GM12872 (cell line): ENCODE measurements around the gene CEP350.

Source experiments
- TF ChIP-seq, protein P1 (sequence below): IDR thresholded peaks from 3 replicates; pipeline ENCODE4 v1.5.1; 2011; ENCODE audit warnings: low read depth, mild to moderate bottlenecking, low read length, moderate library complexity; ENCODE audit not compliant: insufficient read depth

The CEP350 gene

DNA sequence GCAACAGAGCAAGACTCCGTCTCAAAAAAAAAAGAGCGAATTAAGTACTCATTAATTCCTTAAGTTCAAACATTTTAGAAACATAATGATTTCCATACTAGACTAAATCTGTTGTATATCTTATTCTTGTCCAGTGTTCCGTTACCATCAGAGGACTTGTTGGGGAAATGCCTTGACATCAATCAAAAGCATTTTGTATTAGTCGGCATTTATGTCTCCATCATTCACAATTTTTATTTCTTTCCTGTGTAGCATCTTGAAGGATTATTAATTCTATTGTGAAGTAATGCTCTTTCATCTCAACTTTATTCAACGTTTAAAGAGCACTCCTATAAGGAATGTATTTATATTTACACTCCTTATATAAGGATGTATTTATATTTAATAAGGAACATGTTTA, 117.1 kb downstream of the CEP350 start:
- TF ChIP-seq, protein P1, sequence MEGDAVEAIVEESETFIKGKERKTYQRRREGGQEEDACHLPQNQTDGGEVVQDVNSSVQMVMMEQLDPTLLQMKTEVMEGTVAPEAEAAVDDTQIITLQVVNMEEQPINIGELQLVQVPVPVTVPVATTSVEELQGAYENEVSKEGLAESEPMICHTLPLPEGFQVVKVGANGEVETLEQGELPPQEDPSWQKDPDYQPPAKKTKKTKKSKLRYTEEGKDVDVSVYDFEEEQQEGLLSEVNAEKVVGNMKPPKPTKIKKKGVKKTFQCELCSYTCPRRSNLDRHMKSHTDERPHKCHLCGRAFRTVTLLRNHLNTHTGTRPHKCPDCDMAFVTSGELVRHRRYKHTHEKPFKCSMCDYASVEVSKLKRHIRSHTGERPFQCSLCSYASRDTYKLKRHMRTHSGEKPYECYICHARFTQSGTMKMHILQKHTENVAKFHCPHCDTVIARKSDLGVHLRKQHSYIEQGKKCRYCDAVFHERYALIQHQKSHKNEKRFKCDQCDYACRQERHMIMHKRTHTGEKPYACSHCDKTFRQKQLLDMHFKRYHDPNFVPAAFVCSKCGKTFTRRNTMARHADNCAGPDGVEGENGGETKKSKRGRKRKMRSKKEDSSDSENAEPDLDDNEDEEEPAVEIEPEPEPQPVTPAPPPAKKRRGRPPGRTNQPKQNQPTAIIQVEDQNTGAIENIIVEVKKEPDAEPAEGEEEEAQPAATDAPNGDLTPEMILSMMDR = no peak

DNA sequence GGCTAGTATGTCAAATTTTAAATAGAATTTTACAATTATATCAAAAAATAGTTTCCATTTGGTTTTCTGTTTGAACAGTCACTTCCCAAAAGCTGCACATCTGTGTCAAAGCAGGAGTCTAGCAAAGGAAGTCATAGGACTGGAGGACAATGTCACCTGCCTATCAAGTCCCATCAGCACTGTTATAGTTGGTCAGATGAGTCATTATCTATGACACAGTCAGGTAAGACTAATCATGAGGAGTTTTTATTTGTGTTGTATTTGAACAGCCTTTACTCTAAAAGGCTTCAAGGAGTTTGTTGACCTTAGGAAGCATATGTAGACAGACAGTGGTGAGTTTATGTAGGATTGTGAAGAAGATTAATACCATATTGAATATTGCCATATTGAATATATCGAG, 125.8 kb downstream of the CEP350 start:
- TF ChIP-seq, protein P1 = no peak

DNA sequence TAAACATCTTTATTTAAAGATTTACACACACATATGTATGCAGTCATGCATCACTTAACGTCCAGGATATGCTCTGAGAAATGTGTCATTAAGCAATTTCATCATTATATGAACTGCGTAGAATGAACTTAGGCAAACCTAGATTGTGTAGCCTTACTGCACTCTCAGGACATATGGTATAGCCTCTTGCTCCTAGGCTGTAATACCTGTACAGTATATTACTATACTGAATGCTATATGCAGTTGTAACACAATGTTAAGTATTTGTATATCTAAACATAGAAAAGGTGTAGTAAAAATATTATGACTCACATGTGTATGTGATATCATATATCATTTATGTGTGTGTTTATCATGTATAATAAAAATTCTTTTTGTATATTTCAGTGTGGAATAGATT, 126.9 kb downstream of the CEP350 start:
- TF ChIP-seq, protein P1 = no peak

DNA sequence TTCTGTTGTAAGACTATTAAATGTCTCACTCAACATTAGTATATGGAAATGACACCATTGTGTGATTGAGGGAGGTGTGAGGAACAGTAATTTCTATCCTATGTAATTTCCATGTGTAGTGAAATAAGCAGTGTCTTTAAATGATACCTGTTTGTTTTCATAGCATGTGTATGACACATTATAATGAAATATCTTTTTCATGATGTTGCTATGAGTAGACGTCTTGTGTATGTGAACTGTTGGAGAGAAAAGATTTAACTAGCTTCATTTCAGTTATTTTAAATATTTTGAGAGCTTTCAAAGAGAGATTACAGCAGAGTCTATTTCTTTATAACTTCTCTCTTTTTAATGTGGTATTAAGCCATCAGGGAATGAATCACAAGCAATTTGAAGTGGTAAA, 128.6 kb downstream of the CEP350 start:
- TF ChIP-seq, protein P1 = no peak

DNA sequence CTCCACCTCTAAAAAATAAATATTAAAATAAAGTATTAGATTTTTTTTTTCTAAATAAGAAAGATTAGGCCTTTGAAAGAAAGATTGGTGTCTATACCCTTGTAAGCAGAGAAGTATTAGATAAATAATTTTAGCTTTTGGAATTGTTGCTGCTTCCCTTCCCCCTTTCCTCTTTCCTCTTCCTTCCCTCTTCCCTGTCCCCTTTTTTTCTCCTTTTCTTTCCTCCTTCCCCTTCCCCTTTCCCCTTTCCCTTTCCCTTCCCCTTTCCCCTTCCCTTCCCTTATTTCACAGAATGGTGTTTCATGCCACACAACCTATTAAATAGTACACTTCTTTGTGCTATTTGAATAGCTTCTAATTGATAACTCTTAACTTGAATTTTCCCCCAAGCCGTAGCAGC, 130.3 kb downstream of the CEP350 start:
- TF ChIP-seq, protein P1 = no peak

DNA sequence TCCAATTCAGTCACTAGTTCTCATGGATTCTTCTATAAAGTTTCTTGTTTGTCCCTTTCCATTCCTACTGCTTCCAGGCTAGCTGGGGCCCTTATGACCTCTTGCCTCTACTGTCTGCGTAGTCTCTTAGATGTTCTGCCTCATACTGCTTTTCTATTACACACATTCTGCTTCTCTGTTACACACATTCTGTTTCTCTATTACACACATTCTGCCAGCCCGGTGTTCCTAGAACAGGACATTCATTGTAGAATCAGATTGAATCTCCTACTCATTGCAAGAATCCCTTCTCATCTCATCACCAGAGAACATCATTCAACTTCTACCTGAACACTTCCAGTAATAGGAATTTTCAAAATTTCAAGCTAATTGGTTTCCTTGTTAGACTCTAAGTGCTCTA, 130.7 kb downstream of the CEP350 start:
- TF ChIP-seq, protein P1 = no peak

DNA sequence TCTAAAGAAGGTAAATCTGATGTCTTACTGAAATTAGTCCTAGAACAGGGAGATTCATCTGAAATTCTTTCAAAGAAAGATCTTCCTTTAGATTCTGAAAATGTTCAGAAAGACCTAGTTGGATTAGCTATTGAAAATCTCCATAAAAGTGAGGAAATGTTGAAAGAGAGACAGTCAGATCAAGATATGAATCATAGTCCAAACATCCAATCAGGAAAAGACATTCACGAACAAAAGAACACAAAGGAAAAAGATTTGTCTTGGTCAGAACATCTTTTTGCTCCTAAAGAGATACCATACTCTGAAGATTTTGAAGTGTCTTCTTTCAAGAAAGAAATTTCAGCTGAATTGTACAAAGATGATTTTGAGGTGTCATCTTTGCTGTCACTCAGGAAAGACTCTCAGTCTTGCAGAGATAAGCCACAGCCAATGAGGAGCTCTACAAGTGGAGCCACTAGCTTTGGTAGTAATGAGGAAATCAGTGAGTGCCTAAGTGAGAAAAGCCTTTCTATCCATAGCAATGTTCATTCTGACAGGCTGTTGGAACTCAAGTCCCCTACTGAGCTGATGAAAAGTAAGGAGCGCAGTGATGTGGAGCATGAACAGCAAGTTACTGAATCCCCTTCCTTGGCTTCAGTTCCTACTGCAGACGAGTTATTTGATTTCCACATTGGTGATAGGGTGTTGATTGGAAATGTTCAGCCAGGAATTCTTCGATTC, 138.5 kb downstream of the CEP350 start:
- TF ChIP-seq, protein P1 = no peak
